Smooth muscle cell (in vitro differentiated cells): ENCODE measurements around the gene IL11RA. TPM values are rescaled to one million over a fixed set of nuclear protein-coding genes. Genes with fewer than 3 reads are reported as not detected.
"Not testable (repeated sequence)": the region's sequence is repeated elsewhere in the genome, so short reads cannot be mapped to it uniquely, and the experiment has no call there.

Experiments used
- DNase-seq: peaks from one replicate; lab custom pipeline; 2025; ENCODE audit not compliant: unreplicated experiment; lab: John Stamatoyannopoulos, UW
- H2AFZ ChIP-seq: fragments of 200-600 bp; sonication (generic); 2 replicates; pipeline ENCODE4 v1.6.0; 2016; ENCODE audit warnings: antibody characterized with exemption, low read depth, mild to moderate bottlenecking
- H3F3A ChIP-seq: fragments of 200-600 bp; sonication (generic); 2 replicates; pipeline ENCODE4 v1.6.0; 2017; ENCODE audit warnings: antibody characterized with exemption, low read depth
- H3K27ac ChIP-seq: fragments of 200-600 bp; sonication (generic); 2 replicates; pipeline ENCODE4 v1.5.1; 2016; ENCODE audit warnings: low read depth, mild to moderate bottlenecking
- H3K27me3 ChIP-seq: fragments of 200-600 bp; sonication (generic); 2 replicates; pipeline ENCODE4 v1.6.1; 2016; ENCODE audit warnings: low read depth, mild to moderate bottlenecking
- H3K36me3 ChIP-seq: fragments of 200-600 bp; sonication (generic); 2 replicates; pipeline ENCODE4 v1.5.1; 2016; ENCODE audit warnings: low read depth
- H3K4me1 ChIP-seq: fragments of 200-600 bp; sonication (generic); 2 replicates; pipeline ENCODE4 v1.5.1; 2016; ENCODE audit warnings: low read depth
- H3K4me2 ChIP-seq: fragments of 200-600 bp; sonication (generic); 2 replicates; pipeline ENCODE4 v1.6.0; 2016; ENCODE audit warnings: mild to moderate bottlenecking
- H3K4me3 ChIP-seq: fragments of 200-600 bp; sonication (generic); 2 replicates; pipeline ENCODE4 v1.5.1; 2016; ENCODE audit warnings: mild to moderate bottlenecking
- H3K79me2 ChIP-seq: fragments of 200-600 bp; sonication (generic); 2 replicates; pipeline ENCODE4 v1.6.0; 2016; ENCODE audit warnings: low read depth, mild to moderate bottlenecking
- H3K9ac ChIP-seq: fragments of 200-600 bp; sonication (generic); 2 replicates; pipeline ENCODE4 v1.6.0; 2016; ENCODE audit warnings: low read depth
- H3K9me3 ChIP-seq: fragments of 200-600 bp; sonication (generic); replicated peaks from 2 replicates; pipeline ENCODE4 v1.5.1; 2016; ENCODE audit warnings: low read depth
- H4K20me1 ChIP-seq: fragments of 200-600 bp; sonication (generic); 2 replicates; pipeline ENCODE4 v1.6.0; 2016; ENCODE audit warnings: low read depth
- WGBS: methylation state at CpG from one replicate; pipeline ENCODE4 v1.1.7; 2016; ENCODE audit warnings: low lambda C conversion rate; 5-methylcytosine and 5-hydroxymethylcytosine counted together
- polyA plus RNA-seq: library from polyadenylated mRNA; unstranded; fragments of >200 nt; fragmentation: Nextera tagmentation; extraction: Ambion mirVana; gene quantifications from 2 replicates; pipeline ENCODE4 v1.2.1, GENCODE V29; 2016
- total RNA-seq: library from RNA; depleted of rRNA; stranded (reverse); fragments of >200 nt; gene quantifications from 2 replicates; pipeline ENCODE4 v1.2.3, GENCODE V29; 2014
- TF ChIP-seq, protein P1 (sequence below): fragments of 200-600 bp; sonication (generic); IDR thresholded peaks from 2 replicates; pipeline ENCODE4 v1.5.1; 2017; ENCODE audit warnings: borderline replicate concordance, mild to moderate bottlenecking, antibody characterized with exemption; ENCODE audit not compliant: insufficient read depth, poor library complexity, severe bottlenecking

IL11RA gene
- total and polyA plus RNA-seq, 2 experiments from 2014 or later: 44.5 to 99.8 TPM

DNA sequence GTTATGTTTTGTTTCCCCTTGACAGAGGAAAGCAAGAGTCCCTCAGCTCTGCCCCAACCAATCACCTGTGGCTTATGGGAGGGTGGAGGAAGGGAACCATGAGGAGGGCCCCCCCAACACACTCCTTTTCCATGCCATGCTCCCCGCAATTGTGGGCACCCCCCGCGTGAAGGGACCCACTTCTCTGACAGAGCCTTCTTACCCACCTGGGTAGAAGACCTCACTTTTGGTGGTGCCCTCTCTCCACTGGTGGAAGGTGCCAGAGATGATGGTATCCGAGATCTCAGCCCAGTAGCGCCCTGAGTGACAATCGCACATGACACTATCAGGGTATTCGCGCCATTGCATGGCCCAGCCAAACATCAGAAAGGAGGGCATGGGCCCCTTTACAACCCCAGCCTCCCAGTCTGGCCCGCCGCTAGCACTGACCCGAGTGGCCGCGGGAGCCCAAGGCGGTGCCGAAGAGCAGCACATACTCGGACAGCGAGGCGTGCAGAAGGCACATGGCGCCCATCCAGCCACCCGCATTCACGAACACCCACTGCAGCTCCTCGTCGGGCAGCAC lies 15.1 kb upstream of the IL11RA start:
- TF ChIP-seq, protein P1, sequence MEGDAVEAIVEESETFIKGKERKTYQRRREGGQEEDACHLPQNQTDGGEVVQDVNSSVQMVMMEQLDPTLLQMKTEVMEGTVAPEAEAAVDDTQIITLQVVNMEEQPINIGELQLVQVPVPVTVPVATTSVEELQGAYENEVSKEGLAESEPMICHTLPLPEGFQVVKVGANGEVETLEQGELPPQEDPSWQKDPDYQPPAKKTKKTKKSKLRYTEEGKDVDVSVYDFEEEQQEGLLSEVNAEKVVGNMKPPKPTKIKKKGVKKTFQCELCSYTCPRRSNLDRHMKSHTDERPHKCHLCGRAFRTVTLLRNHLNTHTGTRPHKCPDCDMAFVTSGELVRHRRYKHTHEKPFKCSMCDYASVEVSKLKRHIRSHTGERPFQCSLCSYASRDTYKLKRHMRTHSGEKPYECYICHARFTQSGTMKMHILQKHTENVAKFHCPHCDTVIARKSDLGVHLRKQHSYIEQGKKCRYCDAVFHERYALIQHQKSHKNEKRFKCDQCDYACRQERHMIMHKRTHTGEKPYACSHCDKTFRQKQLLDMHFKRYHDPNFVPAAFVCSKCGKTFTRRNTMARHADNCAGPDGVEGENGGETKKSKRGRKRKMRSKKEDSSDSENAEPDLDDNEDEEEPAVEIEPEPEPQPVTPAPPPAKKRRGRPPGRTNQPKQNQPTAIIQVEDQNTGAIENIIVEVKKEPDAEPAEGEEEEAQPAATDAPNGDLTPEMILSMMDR: no peak
- no peak overlapping the region for H3K27ac ChIP-seq
- no peaks in the 10 kb centered on the region for H3K36me3 ChIP-seq
- H4K20me1 ChIP-seq: no peaks in the 10 kb centered on the region
- H3K4me1 ChIP-seq: peaks cover 24% of the 10 kb centered on the region
- H3K9me3 ChIP-seq: no peaks in the 10 kb centered on the region
- peaks cover 10% of the 10 kb centered on the region for H3K79me2 ChIP-seq
- H3K4me2 ChIP-seq: peak overlapping the region; percentile 93
- 6% methylated on average over 23 of the region's 23 CpGs for WGBS
- H3K9ac ChIP-seq: peak overlapping the region; percentile 41
- H3K4me3 ChIP-seq: peak overlapping the region; percentile 57
- peak overlapping the region; percentile 71 for H2AFZ ChIP-seq
- H3K27me3 ChIP-seq: peaks cover 4% of the 10 kb centered on the region
- no peak for DNase-seq
- no peaks in the 10 kb centered on the region for H3F3A ChIP-seq

DNA sequence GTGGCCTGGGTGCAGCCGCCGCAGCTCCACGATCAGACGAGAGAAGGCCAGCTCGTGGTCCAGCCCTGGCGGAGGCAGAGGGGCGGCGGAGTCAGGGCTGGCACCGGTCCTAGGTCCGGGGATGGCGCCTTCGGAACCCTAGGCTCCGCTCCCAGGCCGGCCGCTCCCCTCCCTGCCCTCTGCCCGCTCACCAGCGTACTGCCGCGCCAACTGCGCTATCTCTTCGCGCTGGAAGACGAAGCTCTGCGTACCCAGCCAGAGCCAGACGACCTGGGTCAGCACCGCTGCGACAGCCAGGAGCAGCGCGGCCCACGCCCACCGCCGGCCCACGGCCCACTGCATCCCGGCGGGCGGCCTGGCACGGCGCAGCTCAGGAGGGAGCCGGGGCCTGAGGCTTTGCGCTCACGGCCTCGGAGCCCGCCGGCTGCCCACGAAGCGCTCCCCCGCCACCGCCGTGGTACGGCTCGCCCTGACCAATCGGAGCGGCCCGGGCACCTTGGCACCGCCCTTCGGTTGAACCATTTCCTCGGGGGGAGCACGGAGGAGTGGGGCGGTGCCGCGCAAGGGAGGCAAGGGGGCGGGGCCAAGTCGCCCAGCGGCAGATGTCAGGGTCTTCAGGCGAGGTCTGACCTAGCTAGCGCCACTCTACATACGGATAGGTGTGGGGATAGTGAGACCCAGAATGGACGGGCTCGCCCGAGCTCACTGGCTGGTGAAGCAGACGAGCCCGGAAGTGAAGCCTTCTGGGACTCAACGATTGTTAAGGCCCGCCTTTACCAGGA lies 14.4 kb upstream of the IL11RA start, which contains the start of gene SIGMAR1:
SIGMAR1 (minus strand) TSS at position 432 of the 782 bp plus-strand sequence; CDS start at position 342, 90 bp downstream.
- peak within 1 kb of the TSS; percentile 41 for H3K9ac ChIP-seq
- TF ChIP-seq, protein P1: no peak
- H3K4me2 ChIP-seq: peak within 1 kb of the TSS; percentile 93
- peak; percentile 68 for DNase-seq
- H3F3A ChIP-seq: no peaks in the 10 kb centered on the region
- H3K36me3 ChIP-seq: no peaks in the 10 kb centered on the region
- H3K27ac ChIP-seq: no peak within 1 kb of the TSS
- peaks cover 24% of the 10 kb centered on the region for H3K4me1 ChIP-seq
- H3K9me3 ChIP-seq: no peaks in the 10 kb centered on the region
- under 1% methylated on average over 71 of the region's 74 CpGs for WGBS
- peaks cover 10% of the 10 kb centered on the region for H3K79me2 ChIP-seq
- peak within 1 kb of the TSS; percentile 57 for H3K4me3 ChIP-seq
- peak within 1 kb of the TSS; percentile 71 for H2AFZ ChIP-seq
- H3K27me3 ChIP-seq: no peaks in the 10 kb centered on the region
- H4K20me1 ChIP-seq: no peaks in the 10 kb centered on the region

- no peaks in the 10 kb centered on the region for H3K27me3 ChIP-seq
- H3K9me3 ChIP-seq: no peaks in the 10 kb centered on the region
- WGBS: 17% methylated on average over 7 of the region's 7 CpGs
- no peaks in the 10 kb centered on the region for H4K20me1 ChIP-seq
- TF ChIP-seq, protein P1: no peak
- H3K4me1 ChIP-seq: peaks cover 20% of the 10 kb centered on the region
- peaks cover 10% of the 10 kb centered on the region for H3K79me2 ChIP-seq
- peak overlapping the region; percentile 57 for H3K4me3 ChIP-seq
- peak overlapping the region; percentile 20 for H3K9ac ChIP-seq
- H3K36me3 ChIP-seq: no peaks in the 10 kb centered on the region
- peak overlapping the region; percentile 71 for H2AFZ ChIP-seq
- peak overlapping the region; percentile 93 for H3K4me2 ChIP-seq
- no peak for DNase-seq
- H3F3A ChIP-seq: no peaks in the 10 kb centered on the region
- H3K27ac ChIP-seq: no peak overlapping the region
Measured at GRCh38 chr9:34638138-34638445, 13.9 kb upstream of the IL11RA start.

GRCh38 chr9:34639322-34639721 lies 12.7 kb upstream of the IL11RA start:
- DNase-seq, H3K27ac ChIP-seq, H3K9me3 ChIP-seq, H2AFZ ChIP-seq, H3K9ac ChIP-seq, H3K27me3 ChIP-seq, H3K36me3 ChIP-seq, H3F3A ChIP-seq, H3K4me2 ChIP-seq, H4K20me1 ChIP-seq, H3K4me3 ChIP-seq: not testable (repeated sequence)
- WGBS: over 99% methylated on average over 8 of the region's 8 CpGs
- H3K4me1 ChIP-seq: peaks cover 13% of the 10 kb centered on the region
- H3K79me2 ChIP-seq: peaks cover 10% of the 10 kb centered on the region
